NT2/D1 (cell line): Measurements from ENCODE around the gene FGD4.

ENCODE experiments used
- DNase-seq: peaks from one replicate; pipeline ENCODE4 v3.0.0-alpha.2; 2011; ENCODE audit warnings: low read depth, low spot score
- H3K27me3 ChIP-seq: 2 replicates; pipeline ENCODE4 v1.6.0; 2011; ENCODE audit warnings: mild to moderate bottlenecking; ENCODE audit not compliant: insufficient read length, insufficient read depth
- H3K36me3 ChIP-seq: 2 replicates; pipeline ENCODE4 v1.6.1; 2011; ENCODE audit warnings: mild to moderate bottlenecking, low read length, mixed read lengths; ENCODE audit not compliant: insufficient read depth, insufficient read length
- H3K4me1 ChIP-seq: 2 replicates; pipeline ENCODE4 v1.5.1; 2011; ENCODE audit not compliant: insufficient read depth, insufficient read length
- H3K4me3 ChIP-seq: 2 replicates; pipeline ENCODE4 v1.5.1; 2011; ENCODE audit warnings: low read depth; ENCODE audit not compliant: insufficient read length
- H3K9ac ChIP-seq: 2 replicates; pipeline ENCODE4 v1.6.0; 2011; ENCODE audit warnings: low read depth; ENCODE audit not compliant: insufficient read length
- H3K9me3 ChIP-seq: 2 replicates; pipeline ENCODE4 v1.5.1; 2011; ENCODE audit warnings: mild to moderate bottlenecking, low read length; ENCODE audit not compliant: insufficient read depth
- SUZ12 ChIP-seq: IDR thresholded peaks from 2 replicates; pipeline ENCODE4 v1.6.1; 2011; ENCODE audit not compliant: insufficient read length, insufficient read depth; ENCODE audit errors: extremely low read depth
- YY1 ChIP-seq: IDR thresholded peaks from 2 replicates; pipeline ENCODE4 v1.6.1; 2011; ENCODE audit not compliant: insufficient read length, insufficient read depth
- ZNF274 ChIP-seq: IDR thresholded peaks from 2 replicates; pipeline ENCODE4 v1.6.1; 2011; ENCODE audit warnings: mild to moderate bottlenecking, low read depth, low read length

Gene FGD4

DNA sequence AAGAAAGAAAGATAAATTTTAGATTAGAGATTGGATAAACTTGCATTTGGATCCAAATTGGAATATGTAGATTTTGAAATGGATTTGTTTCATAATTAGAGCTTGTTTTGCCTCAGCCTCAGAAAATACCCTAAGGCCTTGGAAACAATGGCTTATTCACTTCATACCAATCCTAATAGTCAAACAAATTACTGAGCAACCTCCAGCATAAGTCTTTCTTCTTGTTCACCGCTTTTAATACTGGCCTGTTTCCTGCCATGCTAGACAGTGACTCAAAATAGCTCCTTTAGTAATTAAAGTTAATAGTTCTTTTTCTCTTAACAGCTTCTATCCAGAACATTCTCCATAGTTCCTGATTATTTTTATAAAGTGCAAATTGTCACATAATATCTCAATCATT is 168.9 kb downstream of the FGD4 start:
- Histone ChIP-seq H3K36me3 (peaks cover 8% of the 10 kb centered on the region), H3K4me1 (peaks cover 11% of the 10 kb centered on the region), H3K9ac (no peak overlapping the region), H3K9me3 (peaks cover 6% of the 10 kb centered on the region; the same call in 1 of the 2 replicates), H3K27me3 (no peaks in the 10 kb centered on the region), H3K4me3 (no peak overlapping the region)
- no peak for TF ChIP-seq ZNF274
- no peak for TF ChIP-seq SUZ12
- TF ChIP-seq YY1, result no peak
- DNase-seq, result no peak

DNA sequence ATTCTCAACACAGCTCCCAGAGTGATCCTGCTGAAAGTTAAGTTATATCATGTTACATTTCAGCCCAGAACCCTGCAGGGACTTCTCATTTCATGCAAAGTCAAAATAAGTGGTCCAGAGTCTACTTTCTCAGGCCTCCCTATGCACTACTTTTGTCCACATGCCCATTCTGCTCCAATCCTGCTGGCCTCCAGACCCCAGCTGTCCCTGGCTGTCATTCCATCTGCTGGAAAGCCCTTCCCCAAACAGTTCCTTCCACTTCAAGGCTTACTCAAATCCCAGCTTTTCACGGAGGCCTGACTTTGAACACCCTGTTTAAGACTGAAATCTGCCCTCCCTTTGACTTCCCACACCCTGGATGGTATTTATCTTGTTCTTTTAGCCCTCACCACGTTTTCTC is 169.9 kb downstream of the FGD4 start:
- Histone ChIP-seq H3K27me3 (no peaks in the 10 kb centered on the region), H3K4me3 (no peak overlapping the region), H3K36me3 (peaks cover 4% of the 10 kb centered on the region), H3K4me1 (peaks cover 11% of the 10 kb centered on the region), H3K9me3 (peaks cover 8% of the 10 kb centered on the region; the same call in 1 of the 2 replicates), H3K9ac (no peak overlapping the region)
- DNase-seq, result no peak
- no peak for TF ChIP-seq ZNF274
- no peak for TF ChIP-seq SUZ12
- no peak for TF ChIP-seq YY1

DNA sequence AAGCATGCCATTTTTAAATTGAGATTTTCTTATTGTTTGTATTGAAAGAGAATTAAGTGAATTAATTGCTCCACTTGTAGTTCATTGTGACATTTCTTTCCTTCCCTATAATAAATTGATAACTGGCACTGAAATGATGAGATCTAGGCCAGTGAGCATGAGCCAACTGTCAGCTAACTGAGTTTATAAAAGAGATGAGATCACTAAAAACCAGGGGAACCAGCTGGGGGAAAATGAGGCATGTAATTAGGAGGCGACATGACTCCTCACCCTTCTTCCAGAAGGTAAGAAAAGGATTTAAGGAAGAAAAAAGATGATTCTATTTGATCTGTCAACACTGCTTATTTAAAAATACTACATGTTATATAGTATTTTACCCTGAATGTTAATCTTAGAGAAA is 175.2 kb downstream of the FGD4 start:
- Histone ChIP-seq H3K9ac (no peak overlapping the region), H3K36me3 (peaks cover 17% of the 10 kb centered on the region), H3K9me3 (peaks cover 17% of the 10 kb centered on the region), H3K4me1 (no peaks in the 10 kb centered on the region), H3K27me3 (no peaks in the 10 kb centered on the region), H3K4me3 (no peak overlapping the region)
- TF ChIP-seq SUZ12 (no peak), YY1 (no peak)
- DNase-seq, result no peak

GRCh38 chr12:32577328-32577727 is 178.0 kb downstream of the FGD4 start:
- no peak overlapping the region for H3K4me3 ChIP-seq
- TF ChIP-seq ZNF274 (no peak), YY1 (no peak), SUZ12 (no peak)
- no peaks in the 10 kb centered on the region for H3K4me1 ChIP-seq
- H3K9ac ChIP-seq, result no peak overlapping the region
- no peak for DNase-seq
- no peaks in the 10 kb centered on the region for H3K27me3 ChIP-seq
- peaks cover 30% of the 10 kb centered on the region for H3K36me3 ChIP-seq
- H3K9me3 ChIP-seq, result peaks cover 17% of the 10 kb centered on the region

DNA sequence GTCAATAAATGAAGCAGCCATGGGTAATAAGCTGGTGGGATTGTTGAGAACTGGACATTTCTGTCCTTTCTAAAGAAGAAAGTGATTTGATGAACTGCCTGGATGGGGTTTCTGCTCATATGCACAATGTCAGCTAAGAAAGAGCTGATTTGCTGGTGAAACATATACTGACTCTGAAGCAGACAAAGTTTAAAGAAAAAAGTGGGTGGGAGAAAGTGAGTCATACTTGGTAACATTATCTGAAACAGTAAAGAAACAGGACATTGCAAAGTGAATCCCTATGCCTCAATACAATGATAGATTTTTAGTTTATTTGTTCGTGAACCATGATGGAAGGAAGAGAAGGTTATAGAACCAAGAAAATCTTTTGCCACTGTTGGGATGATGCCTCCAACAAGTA is 184.2 kb downstream of the FGD4 start:
- H3K27me3 ChIP-seq, result no peaks in the 10 kb centered on the region
- no peaks in the 10 kb centered on the region for H3K4me1 ChIP-seq
- no peak for DNase-seq
- no peak overlapping the region for H3K4me3 ChIP-seq
- H3K9ac ChIP-seq, result no peak overlapping the region
- no peak for TF ChIP-seq SUZ12
- no peak for TF ChIP-seq YY1
- no peak for TF ChIP-seq ZNF274
- no peaks in the 10 kb centered on the region for H3K9me3 ChIP-seq
- H3K36me3 ChIP-seq, result peaks cover 23% of the 10 kb centered on the region

GRCh38 chr12:32585680-32586079 is 186.3 kb downstream of the FGD4 start:
- TF ChIP-seq ZNF274 (no peak), YY1 (no peak), SUZ12 (no peak)
- Histone ChIP-seq H3K4me1 (no peaks in the 10 kb centered on the region), H3K9ac (no peak overlapping the region), H3K36me3 (peaks cover 16% of the 10 kb centered on the region), H3K9me3 (no peaks in the 10 kb centered on the region), H3K27me3 (no peaks in the 10 kb centered on the region), H3K4me3 (no peak overlapping the region)
- DNase-seq, result no peak

- DNase-seq, result no peak
- Histone ChIP-seq H3K4me3 (no peak overlapping the region), H3K9me3 (no peaks in the 10 kb centered on the region), H3K36me3 (peaks cover 17% of the 10 kb centered on the region), H3K27me3 (no peaks in the 10 kb centered on the region), H3K4me1 (no peaks in the 10 kb centered on the region), H3K9ac (no peak overlapping the region)
- TF ChIP-seq ZNF274 (no peak), YY1 (no peak), SUZ12 (no peak)
These were observed 187.0 kb downstream of the FGD4 start for GRCh38 chr12:32586390-32586789.
